Aorta (tissue), 5 donors: Measurements from ENCODE around the gene MYO1D. TPM values are rescaled to one million over a fixed set of nuclear protein-coding genes. Genes with fewer than 3 reads are reported as not detected.
A peak's percentile ranks its signal among the peaks of the same experiment; 100 is the strongest.

ENCODE experiments used
- ATAC-seq: fragments of 200-7000 bp; cut with Tn5 transposase; one replicate; pipeline ENCODE4 v1.9.1; 2022; ENCODE audit warnings: moderate library complexity; ENCODE audit not compliant: low FRiP score
- DNase-seq, 2 donors: peaks; one replicate each; pipeline ENCODE4 v3.0.0-alpha.2; 2020
- H3K27ac ChIP-seq, 2 donors: one replicate each; pipeline ENCODE4 v1.5.1; 2013; ENCODE audit warnings: low read length in 2 of 2, mild to moderate bottlenecking in 2 of 2, moderate library complexity in 2 of 2, control low read depth in 1 of 2, inconsistent platforms in 1 of 2, low read depth in 1 of 2
- H3K27me3 ChIP-seq, 2 donors: one replicate each; pipeline ENCODE4 v1.6.1; 2013; ENCODE audit warnings: control low read depth in 1 of 2, low read length in 1 of 2, mild to moderate bottlenecking in 1 of 2, moderate library complexity in 1 of 2; ENCODE audit not compliant: insufficient read depth in 2 of 2, control insufficient read depth in 1 of 2
- H3K36me3 ChIP-seq, 2 donors: one replicate each; pipeline ENCODE4 v1.6.1; 2013; ENCODE audit warnings: control low read depth in 1 of 2, low read length in 1 of 2, mild to moderate bottlenecking in 1 of 2; ENCODE audit not compliant: insufficient read depth in 2 of 2, control insufficient read depth in 1 of 2
- H3K4me1 ChIP-seq, 2 donors: one replicate each; pipeline ENCODE4 v1.6.1; 2013; ENCODE audit warnings: low read length in 2 of 2, control low read depth in 1 of 2, mild to moderate bottlenecking in 1 of 2, moderate library complexity in 1 of 2; ENCODE audit not compliant: insufficient read depth in 2 of 2, control insufficient read depth in 1 of 2
- H3K4me3 ChIP-seq, 2 donors: one replicate each; pipeline ENCODE4 v1.5.1; 2013; ENCODE audit warnings: low read length in 2 of 2, control low read depth in 1 of 2, mild to moderate bottlenecking in 1 of 2
- H3K9me3 ChIP-seq: one replicate; pipeline ENCODE4 v1.6.1; 2013; ENCODE audit warnings: mild to moderate bottlenecking, low read length; ENCODE audit not compliant: control insufficient read depth
- WGBS, 2 donors: extraction: QIAGEN DNeasy Blood & Tissue Kit; methylation state at CpG; one replicate each; pipeline ENCODE4 v1.1.7; 2013; 5-methylcytosine and 5-hydroxymethylcytosine counted together
- intact Hi-C, 2 donors: fragments of 100-400 bp; cut with DNase I; formaldehyde crosslinking; loops; one replicate each; pipeline versions ENCODE4 v1.14.2 to v1.15.0; 2022
- polyA plus RNA-seq, 2 donors: library from polyadenylated mRNA; stranded (reverse); fragments of 200-250 nt; gene quantifications; one replicate each; pipeline ENCODE4 v1.2.3, GENCODE V29; 2013
- total RNA-seq, 2 donors: library from RNA; stranded (reverse); fragmentation: NEBNext Ultra II Directional; extraction: Animal tissue kit (Norgen Biotek cat#: 25700); gene quantifications; one replicate each; pipeline ENCODE4 v1.2.1, GENCODE V29; 2021
- donor health status: healthy with polysubstance abuse.
- donor health status: Bipolar disorder and iron deficiency.
- donor health status: DM: no; HTN: no; CAD: no.
- donor health status: DM: no; HTN: no; CAD: no.
- donor health status: DM: yes; HTN: yes; CAD: no.

MYO1D gene
- total and polyA plus RNA-seq, 4 donors = 62.5 to 358 (median 164) TPM

- Histone ChIP-seq H3K9me3 (no peaks in the 10 kb centered on the region), H3K27me3 (no peaks in the 10 kb centered on the region), H3K36me3 (no peaks in the 10 kb centered on the region), H3K4me1 (peaks cover 0 to 9% of the 10 kb centered on the region in 2 donors), H3K27ac (peak overlapping the region in 1 of 2 donors; percentile 75), H3K4me3 (no peak overlapping the region)
- WGBS, 2 donors = 41 to 46% methylated on average over 3 of the region's 3 CpGs
- intact Hi-C loops = loop anchor here in 1 of 2 donors (5.0 kb wide), 1 partner anchor 62 kb away; the partner anchor contains the start of gene MYO1D
- ATAC-seq (no peak), DNase-seq (no peak)
These were observed 61.5 kb downstream of the MYO1D start for GRCh38 chr17:32815460-32815859.

GRCh38 chr17:32814836-32815235 lies 62.1 kb downstream of the MYO1D start:
- no peaks in the 10 kb centered on the region for H3K36me3 ChIP-seq
- ATAC-seq = no peak
- intact Hi-C loops = loop anchor here in 1 of 2 donors (5.0 kb wide), 1 partner anchor 62 kb away; the partner anchor contains the start of gene MYO1D
- no peak for DNase-seq
- no peak overlapping the region for H3K4me3 ChIP-seq
- WGBS, 2 donors = 98% methylated on average over 7 of the region's 7 CpGs
- peaks cover 0 to 9% of the 10 kb centered on the region in 2 donors for H3K4me1 ChIP-seq
- no peaks in the 10 kb centered on the region for H3K27me3 ChIP-seq
- H3K9me3 ChIP-seq = no peaks in the 10 kb centered on the region
- H3K27ac ChIP-seq = peak overlapping the region in 1 of 2 donors; percentile 12

- no peaks in the 10 kb centered on the region for H3K9me3 ChIP-seq
- H3K27ac ChIP-seq = peak overlapping the region in 1 of 2 donors; percentile 21
- DNase-seq (no peak), ATAC-seq (no peak)
- intact Hi-C loops = no loop called here
- no peaks in the 10 kb centered on the region for H3K36me3 ChIP-seq
- no peak overlapping the region for H3K4me3 ChIP-seq
- 89 to 95% methylated on average over 3 of the region's 3 CpGs for WGBS, 2 donors
- peaks cover 0 to 13% of the 10 kb centered on the region in 2 donors for H3K4me1 ChIP-seq
- H3K27me3 ChIP-seq = no peaks in the 10 kb centered on the region
These were observed 63.9 kb downstream of the MYO1D start for GRCh38 chr17:32813021-32813420.

- Histone ChIP-seq H3K27ac (no peak overlapping the region), H3K4me1 (peaks cover 0 to 13% of the 10 kb centered on the region in 2 donors), H3K4me3 (no peak overlapping the region), H3K36me3 (no peaks in the 10 kb centered on the region), H3K27me3 (no peaks in the 10 kb centered on the region), H3K9me3 (no peaks in the 10 kb centered on the region)
- ATAC-seq (no peak), DNase-seq (no peak)
- intact Hi-C loops = no loop called here
- 92 to 93% methylated on average over 5 of the region's 5 CpGs for WGBS, 2 donors
These were observed 66.2 kb downstream of the MYO1D start for GRCh38 chr17:32810690-32811089.

GRCh38 chr17:32807577-32807976 lies 69.3 kb downstream of the MYO1D start:
- H3K36me3 ChIP-seq = no peaks in the 10 kb centered on the region
- H3K9me3 ChIP-seq = no peaks in the 10 kb centered on the region
- ATAC-seq (no peak), DNase-seq (no peak)
- peaks cover 8 to 10% of the 10 kb centered on the region in 2 donors for H3K4me1 ChIP-seq
- intact Hi-C loops = no loop called here
- H3K27me3 ChIP-seq = no peaks in the 10 kb centered on the region
- 41 to 63% methylated on average over 3 of the region's 3 CpGs for WGBS, 2 donors
- H3K27ac ChIP-seq = peak overlapping the region in 1 of 2 donors; percentile 48
- no peak overlapping the region for H3K4me3 ChIP-seq

GRCh38 chr17:32806646-32807045 lies 70.3 kb downstream of the MYO1D start:
- Histone ChIP-seq H3K27ac (no peak overlapping the region), H3K4me3 (no peak overlapping the region), H3K27me3 (no peaks in the 10 kb centered on the region), H3K9me3 (no peaks in the 10 kb centered on the region), H3K4me1 (peaks cover 9 to 10% of the 10 kb centered on the region in 2 donors), H3K36me3 (no peaks in the 10 kb centered on the region)
- intact Hi-C loops = no loop called here
- WGBS, 2 donors = 16 to 40% methylated on average over 2 of the region's 2 CpGs
- ATAC-seq = no peak
- no peak for DNase-seq

GRCh38 chr17:32805029-32805976 lies 71.6 kb downstream of the MYO1D start:
- peaks cover 4 to 10% of the 10 kb centered on the region in 2 donors for H3K4me1 ChIP-seq
- H3K4me3 ChIP-seq = no peak overlapping the region

GRCh38 chr17:32803544-32803943 lies 73.4 kb downstream of the MYO1D start:
- Histone ChIP-seq H3K36me3 (no peaks in the 10 kb centered on the region), H3K27ac (no peak overlapping the region), H3K4me3 (no peak overlapping the region), H3K9me3 (no peaks in the 10 kb centered on the region), H3K4me1 (peaks cover 0 to 10% of the 10 kb centered on the region in 2 donors), H3K27me3 (no peaks in the 10 kb centered on the region)
- ATAC-seq (no peak), DNase-seq (no peak)
- intact Hi-C loops = no loop called here
- WGBS, 2 donors = 93 to 98% methylated on average over 2 of the region's 2 CpGs

More at GRCh38 chr17:32805029-32805976, 71.6 kb downstream of the MYO1D start:
- no peaks in the 10 kb centered on the region for H3K9me3 ChIP-seq
- no peak overlapping the region for H3K27ac ChIP-seq
- H3K36me3 ChIP-seq = no peaks in the 10 kb centered on the region
- WGBS, 2 donors = 77 to 79% methylated on average over 5 of the region's 5 CpGs
- intact Hi-C loops = no loop called here
- ATAC-seq (no peak), DNase-seq (no peak)
- H3K27me3 ChIP-seq = no peaks in the 10 kb centered on the region

- intact Hi-C loops = no loop called here
- Histone ChIP-seq H3K36me3 (no peaks in the 10 kb centered on the region), H3K4me1 (peaks cover 1 to 17% of the 10 kb centered on the region in 2 donors), H3K9me3 (no peaks in the 10 kb centered on the region), H3K27me3 (no peaks in the 10 kb centered on the region), H3K4me3 (no peak overlapping the region), H3K27ac (no peak overlapping the region)
- DNase-seq (no peak), ATAC-seq (no peak)
These were observed 74.6 kb downstream of the MYO1D start for GRCh38 chr17:32802306-32802705.
